A673 (cell line): ENCODE results near the gene ROBO2. TPM values are rescaled to one million over a fixed set of nuclear protein-coding genes. Genes with fewer than 3 reads are reported as not detected.

ENCODE experiments used
- BruUV-seq: library from RNA; stranded (reverse); fragments of 400-500 nt; replicated peaks from 2 replicates; lab custom pipeline; 2021; lab: Mats Ljungman, UMichigan
- CTCF ChIA-PET: fragments of 300-600 bp; sonication (Branson Sonifier 250); formaldehyde crosslinking; loops from one replicate; lab custom pipeline; 2022; ENCODE audit warnings: antibody characterized with exemption; lab: Charles Lee
- POLR2A ChIA-PET: fragments of 300-600 bp; sonication (Branson Sonifier 250); formaldehyde crosslinking; loops from one replicate; lab custom pipeline; 2022; ENCODE audit warnings: antibody characterized with exemption; ENCODE audit not compliant: low non-redundant PET; lab: Charles Lee
- DNase-seq: peaks from one replicate; pipeline ENCODE4 v3.0.0-alpha.2; 2015; ENCODE audit warnings: low spot score
- H3K27ac ChIP-seq: fragments of 200-600 bp; sonication (generic); 2 replicates; pipeline ENCODE4 v1.5.1; 2016; ENCODE audit warnings: mixed run types, low read depth, mild to moderate bottlenecking, mixed read lengths, antibody characterized with exemption, low read length; ENCODE audit not compliant: poor library complexity, severe bottlenecking
- H3K27me3 ChIP-seq: fragments of 200-600 bp; sonication (generic); replicated peaks from 2 replicates; pipeline ENCODE4 v1.6.1; 2017; ENCODE audit warnings: mixed run types, low read depth, mild to moderate bottlenecking, mixed read lengths, antibody characterized with exemption, low read length; ENCODE audit not compliant: insufficient read depth, poor library complexity
- H3K36me3 ChIP-seq: fragments of 200-600 bp; sonication (generic); 2 replicates; pipeline ENCODE4 v1.6.1; 2016; ENCODE audit warnings: mixed run types, mild to moderate bottlenecking, mixed read lengths, antibody characterized with exemption, low read length; ENCODE audit not compliant: insufficient read depth, poor library complexity, severe bottlenecking
- H3K4me1 ChIP-seq: fragments of 200-600 bp; sonication (generic); 2 replicates; pipeline ENCODE4 v1.6.1; 2017; ENCODE audit warnings: mixed run types, mild to moderate bottlenecking, mixed read lengths, antibody characterized with exemption, low read length; ENCODE audit not compliant: insufficient read depth, poor library complexity, severe bottlenecking
- H3K4me3 ChIP-seq: fragments of 200-600 bp; sonication (generic); 2 replicates; pipeline ENCODE4 v1.5.1; 2016; ENCODE audit warnings: low read depth, mixed run types, mild to moderate bottlenecking, mixed read lengths, low read length; ENCODE audit not compliant: poor library complexity, severe bottlenecking
- H3K9me3 ChIP-seq: fragments of 200-600 bp; sonication (generic); 2 replicates; pipeline ENCODE4 v1.6.1; 2016; ENCODE audit warnings: mixed run types, low read depth, mild to moderate bottlenecking, mixed read lengths, antibody characterized with exemption, low read length; ENCODE audit not compliant: poor library complexity, severe bottlenecking
- CTCF ChIP-seq: fragments of 300-800, 200-600 bp; sonication (generic); conservative IDR thresholded peaks from 2 replicates; pipeline ENCODE4 v1.5.1; 2017; ENCODE audit warnings: low read depth, mild to moderate bottlenecking, antibody characterized with exemption, low read length, moderate library complexity, mixed read lengths
- EZH2 ChIP-seq: fragments of 200-600 bp; sonication (generic); IDR thresholded peaks from 2 replicates; pipeline ENCODE4 v1.6.1; 2017; ENCODE audit warnings: borderline replicate concordance, low read depth, mild to moderate bottlenecking, mixed read lengths, antibody characterized with exemption, low read length; ENCODE audit not compliant: poor library complexity, severe bottlenecking
- intact Hi-C: fragments of 100-400 bp; cut with micrococcal nuclease; formaldehyde crosslinking; loops from one replicate; pipeline ENCODE4 v1.10.0; 2022; ENCODE audit not compliant: unreplicated experiment
- total RNA-seq: library from RNA; stranded (reverse); gene quantifications from 2 replicates; pipeline ENCODE4 v1.2.3, GENCODE V29; 2021

ROBO2 gene
- total RNA-seq, 1 experiment from 2014 or later, result 17.5 TPM

- no TSS peak for BruUV-seq
- H3K9me3 ChIP-seq, result no peaks in the 10 kb centered on the region
- H3K4me3 ChIP-seq, result no peak overlapping the region
- no peak for DNase-seq
- H3K27ac ChIP-seq, result no peak overlapping the region
- peaks cover 3% of the 10 kb centered on the region for H3K4me1 ChIP-seq
- ChIA-PET POLR2A (no interaction called here), CTCF (no interaction called here)
- intact Hi-C loops, result no loop called here
- no peaks in the 10 kb centered on the region for H3K27me3 ChIP-seq
- TF ChIP-seq CTCF (no peak), EZH2 (no peak)
- H3K36me3 ChIP-seq, result no peaks in the 10 kb centered on the region
Measured at GRCh38 chr3:77546246-77546645, 506.3 kb downstream of the ROBO2 start.

- CTCF ChIA-PET, result no interaction called here
- DNase-seq, result no peak
- intact Hi-C loops, result no loop called here
- TF ChIP-seq EZH2, result no peak
- no peak for TF ChIP-seq CTCF
- POLR2A ChIA-PET, result no interaction called here
- BruUV-seq, result no TSS peak
- no peaks in the 10 kb centered on the region for H3K9me3 ChIP-seq
- no peak overlapping the region for H3K27ac ChIP-seq
- H3K4me3 ChIP-seq, result no peak overlapping the region
- H3K36me3 ChIP-seq, result no peaks in the 10 kb centered on the region
- no peaks in the 10 kb centered on the region for H3K27me3 ChIP-seq
- no peaks in the 10 kb centered on the region for H3K4me1 ChIP-seq
Measured at GRCh38 chr3:77549034-77549433, 509.1 kb downstream of the ROBO2 start.

GRCh38 chr3:77553240-77553639 lies 513.3 kb downstream of the ROBO2 start:
- H3K4me3 ChIP-seq, result no peak overlapping the region
- no peaks in the 10 kb centered on the region for H3K9me3 ChIP-seq
- H3K27me3 ChIP-seq, result no peaks in the 10 kb centered on the region
- H3K36me3 ChIP-seq, result no peaks in the 10 kb centered on the region
- no TSS peak for BruUV-seq
- intact Hi-C loops, result no loop called here
- no peak for DNase-seq
- POLR2A ChIA-PET, result no interaction called here
- H3K27ac ChIP-seq, result no peak overlapping the region
- no peaks in the 10 kb centered on the region for H3K4me1 ChIP-seq
- CTCF ChIA-PET, result no interaction called here
- TF ChIP-seq CTCF (no peak), EZH2 (no peak)
